ENCODE results near the gene FBXL16. TPM values are rescaled to one million over a fixed set of nuclear protein-coding genes. Genes with fewer than 3 reads are reported as not detected.

The FBXL16 gene
- total RNA-seq, 1 donor from 2014 or later, result 0.53 TPM

GRCh38 chr16:729768-730665 is 24.4 kb upstream of the FBXL16 start:
- TF ChIP-seq, protein P1, sequence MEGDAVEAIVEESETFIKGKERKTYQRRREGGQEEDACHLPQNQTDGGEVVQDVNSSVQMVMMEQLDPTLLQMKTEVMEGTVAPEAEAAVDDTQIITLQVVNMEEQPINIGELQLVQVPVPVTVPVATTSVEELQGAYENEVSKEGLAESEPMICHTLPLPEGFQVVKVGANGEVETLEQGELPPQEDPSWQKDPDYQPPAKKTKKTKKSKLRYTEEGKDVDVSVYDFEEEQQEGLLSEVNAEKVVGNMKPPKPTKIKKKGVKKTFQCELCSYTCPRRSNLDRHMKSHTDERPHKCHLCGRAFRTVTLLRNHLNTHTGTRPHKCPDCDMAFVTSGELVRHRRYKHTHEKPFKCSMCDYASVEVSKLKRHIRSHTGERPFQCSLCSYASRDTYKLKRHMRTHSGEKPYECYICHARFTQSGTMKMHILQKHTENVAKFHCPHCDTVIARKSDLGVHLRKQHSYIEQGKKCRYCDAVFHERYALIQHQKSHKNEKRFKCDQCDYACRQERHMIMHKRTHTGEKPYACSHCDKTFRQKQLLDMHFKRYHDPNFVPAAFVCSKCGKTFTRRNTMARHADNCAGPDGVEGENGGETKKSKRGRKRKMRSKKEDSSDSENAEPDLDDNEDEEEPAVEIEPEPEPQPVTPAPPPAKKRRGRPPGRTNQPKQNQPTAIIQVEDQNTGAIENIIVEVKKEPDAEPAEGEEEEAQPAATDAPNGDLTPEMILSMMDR (IDR thresholded peaks at IDR 0.05; ENCODE audit: insufficient read depth, low read length, severe bottlenecking), result no peak
- H3K27me3 ChIP-seq (ENCODE audit: control insufficient read depth, insufficient read depth, low read length), result no peaks in the 10 kb centered on the region
- H3K36me3 ChIP-seq (ENCODE audit: control insufficient read depth, insufficient read depth, low read length), result peaks cover 19% of the 10 kb centered on the region
- FAIRE-seq (no peak), DNase-seq (ENCODE audit: low read depth) (no peak)
- H3K4me3 ChIP-seq (ENCODE audit: low read depth, low read length), result no peak overlapping the region

DNA sequence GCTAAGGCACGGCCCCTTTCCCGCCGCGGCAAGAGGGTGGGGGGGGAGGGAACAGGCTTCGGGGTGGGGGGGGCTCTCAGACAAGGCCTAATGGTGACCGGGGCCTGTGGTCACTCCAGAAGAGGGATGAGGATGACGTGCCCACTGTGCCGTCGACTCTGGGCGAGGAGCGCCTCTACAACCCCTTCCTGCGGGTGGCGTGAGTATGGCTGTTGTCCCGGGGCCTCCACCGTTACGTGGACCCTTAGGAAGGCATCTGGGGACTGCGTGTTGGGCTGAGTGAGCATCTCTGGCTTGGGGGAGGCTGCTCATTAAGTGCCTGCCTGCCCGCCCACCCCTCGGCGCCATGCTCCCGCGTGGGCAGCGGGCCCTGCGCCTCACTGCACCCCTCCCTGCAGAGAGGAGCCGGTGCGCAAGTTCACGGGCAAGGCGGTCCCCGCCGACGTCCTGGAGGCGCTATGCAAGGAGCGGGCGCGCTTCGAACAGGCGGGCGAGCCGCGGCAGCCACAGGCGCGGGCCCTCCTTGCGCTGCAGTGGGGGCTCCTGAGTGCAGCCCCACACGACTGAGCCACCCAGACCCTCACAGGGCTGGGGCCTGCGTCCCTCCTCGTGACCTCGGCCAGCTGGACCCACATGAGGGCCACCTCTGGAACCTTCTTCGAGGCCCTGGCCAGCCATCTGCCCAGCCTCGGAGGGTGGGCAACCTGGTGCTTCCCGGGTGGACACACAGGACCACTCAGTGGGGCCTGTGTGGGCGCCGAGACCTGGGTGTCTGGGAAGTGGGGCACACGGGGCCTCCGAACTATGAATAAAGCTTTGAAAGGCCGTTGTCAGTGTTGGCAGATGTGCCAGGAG is 23.5 kb upstream of the FBXL16 start:
- no peak for FAIRE-seq
- no peak for DNase-seq (ENCODE audit: low read depth)

DNA sequence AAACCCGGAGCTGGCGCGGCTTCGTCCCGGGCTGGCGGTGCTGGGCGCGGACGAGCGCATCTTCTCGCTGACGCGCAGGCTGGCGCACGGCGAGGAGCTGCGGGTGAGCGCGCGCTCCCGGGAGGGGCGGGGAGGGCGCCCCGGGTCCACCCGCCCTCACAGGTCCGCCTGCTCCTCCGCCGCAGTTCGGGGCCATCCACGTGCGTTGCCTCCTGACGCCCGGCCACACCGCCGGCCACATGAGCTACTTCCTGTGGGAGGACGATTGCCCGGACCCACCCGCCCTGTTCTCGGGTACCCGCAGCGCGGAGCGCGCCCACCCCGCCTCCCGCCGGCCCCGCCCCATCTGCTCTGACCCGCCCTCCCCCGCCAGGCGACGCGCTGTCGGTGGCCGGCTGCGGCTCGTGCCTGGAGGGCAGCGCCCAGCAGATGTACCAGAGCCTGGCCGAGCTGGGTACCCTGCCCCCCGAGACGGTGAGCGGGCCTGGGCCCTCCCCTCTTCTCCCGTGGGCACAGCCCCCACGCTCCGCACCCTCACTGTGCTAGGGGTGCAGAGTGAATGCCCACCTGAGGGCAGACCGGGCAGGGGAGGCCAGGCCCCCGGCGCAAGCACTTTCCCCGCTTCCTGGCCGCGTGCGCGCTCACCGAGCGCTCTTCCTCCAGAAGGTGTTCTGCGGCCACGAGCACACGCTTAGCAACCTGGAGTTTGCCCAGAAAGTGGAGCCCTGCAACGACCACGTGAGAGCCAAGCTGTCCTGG is 22.7 kb upstream of the FBXL16 start:
- DNase-seq (ENCODE audit: low read depth), result peak; percentile 61
- TF ChIP-seq, protein P1 (IDR thresholded peaks at IDR 0.05; ENCODE audit: insufficient read depth, low read length, severe bottlenecking), result no peak
- Histone ChIP-seq H3K36me3 (ENCODE audit: control insufficient read depth, insufficient read depth, low read length) (peaks cover 9% of the 10 kb centered on the region), H3K27me3 (ENCODE audit: control insufficient read depth, insufficient read depth, low read length) (no peaks in the 10 kb centered on the region), H3K4me3 (ENCODE audit: low read depth, low read length) (peak overlapping the region; percentile 72)
- no peak for FAIRE-seq

More for the DNA sequence above, 23.5 kb upstream of the FBXL16 start:
- H3K27me3 ChIP-seq (ENCODE audit: control insufficient read depth, insufficient read depth, low read length), result no peaks in the 10 kb centered on the region
- TF ChIP-seq, protein P1 (IDR thresholded peaks at IDR 0.05; ENCODE audit: insufficient read depth, low read length, severe bottlenecking), result no peak
- peaks cover 13% of the 10 kb centered on the region for H3K36me3 ChIP-seq (ENCODE audit: control insufficient read depth, insufficient read depth, low read length)
- peak overlapping the region; percentile 72 for H3K4me3 ChIP-seq (ENCODE audit: low read depth, low read length)

DNA sequence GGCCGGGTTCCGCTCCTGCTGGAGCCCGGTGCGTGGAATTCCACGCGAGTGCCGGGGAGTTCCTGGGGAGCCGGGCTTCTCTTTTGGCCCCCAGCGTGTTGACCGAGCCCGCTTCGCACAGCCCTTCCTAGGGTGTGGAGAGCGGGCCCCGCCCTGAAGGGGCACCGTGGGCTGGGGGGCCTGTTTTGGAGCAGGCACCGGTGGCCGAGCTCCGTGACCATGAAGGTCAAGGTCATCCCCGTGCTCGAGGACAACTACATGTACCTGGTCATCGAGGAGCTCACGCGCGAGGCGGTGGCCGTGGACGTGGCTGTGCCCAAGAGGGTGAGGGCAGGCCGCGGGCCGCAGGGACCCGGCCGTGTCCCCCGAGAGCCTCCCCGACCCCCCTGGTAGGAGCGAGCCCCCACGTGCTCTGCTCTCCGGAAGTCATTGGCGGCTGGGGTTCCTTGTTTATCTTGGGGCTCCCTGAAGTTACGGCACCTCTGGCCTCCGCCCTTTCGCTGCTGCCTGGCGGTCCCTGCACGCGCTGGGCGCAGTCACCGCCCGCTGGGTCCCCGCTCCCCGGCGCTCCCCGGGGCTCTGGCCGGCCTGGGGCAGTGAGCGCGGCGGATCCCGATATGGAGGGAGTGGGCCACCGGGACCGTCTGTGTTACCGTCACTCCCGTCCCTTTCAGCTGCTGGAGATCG is 21.8 kb upstream of the FBXL16 start:
- FAIRE-seq, result no peak

More for the DNA sequence above, 21.8 kb upstream of the FBXL16 start:
- Histone ChIP-seq H3K4me3 (ENCODE audit: low read depth, low read length) (peak overlapping the region; percentile 72), H3K27me3 (ENCODE audit: control insufficient read depth, insufficient read depth, low read length) (no peaks in the 10 kb centered on the region), H3K36me3 (ENCODE audit: control insufficient read depth, insufficient read depth, low read length) (peaks cover 6% of the 10 kb centered on the region)
- TF ChIP-seq, protein P1 (IDR thresholded peaks at IDR 0.05; ENCODE audit: insufficient read depth, low read length, severe bottlenecking), result no peak
- no peak for DNase-seq (ENCODE audit: low read depth)

Data from bronchial epithelial cell (primary cell).